Activated T-helper 1 cell treated with Interleukin-2 at 50 U/mL for 16 hours (primary cell): ENCODE results near the gene HECTD1.
"Not testable (repeated sequence)": the region's sequence is repeated elsewhere in the genome, so short reads cannot be mapped to it uniquely, and the experiment has no call there.

Experiments used
- DNase-seq: peaks from one replicate; pipeline ENCODE4 v3.0.0-alpha.2; 2020; ENCODE audit warnings: low read depth

Gene HECTD1

DNA sequence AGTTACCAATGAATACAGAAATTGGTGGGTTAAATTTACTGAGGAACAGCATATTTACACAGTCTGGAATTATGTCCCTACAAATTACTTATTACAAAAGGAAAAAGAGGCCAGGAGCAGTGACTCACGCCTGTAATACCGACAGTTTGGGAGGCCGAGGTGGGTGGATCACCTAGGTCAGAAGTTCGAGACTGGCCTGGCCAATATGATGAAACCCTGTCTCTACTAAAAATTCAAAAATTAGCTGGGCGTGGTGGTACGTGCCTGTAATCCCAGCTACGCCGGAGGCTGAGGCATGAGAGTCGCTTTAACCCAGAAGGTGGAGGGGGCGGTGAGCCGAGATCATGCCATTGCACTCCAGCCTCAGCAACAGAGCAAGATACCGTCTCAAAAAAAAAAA, 52.6 kb downstream of the HECTD1 start:
- no peak for DNase-seq

DNA sequence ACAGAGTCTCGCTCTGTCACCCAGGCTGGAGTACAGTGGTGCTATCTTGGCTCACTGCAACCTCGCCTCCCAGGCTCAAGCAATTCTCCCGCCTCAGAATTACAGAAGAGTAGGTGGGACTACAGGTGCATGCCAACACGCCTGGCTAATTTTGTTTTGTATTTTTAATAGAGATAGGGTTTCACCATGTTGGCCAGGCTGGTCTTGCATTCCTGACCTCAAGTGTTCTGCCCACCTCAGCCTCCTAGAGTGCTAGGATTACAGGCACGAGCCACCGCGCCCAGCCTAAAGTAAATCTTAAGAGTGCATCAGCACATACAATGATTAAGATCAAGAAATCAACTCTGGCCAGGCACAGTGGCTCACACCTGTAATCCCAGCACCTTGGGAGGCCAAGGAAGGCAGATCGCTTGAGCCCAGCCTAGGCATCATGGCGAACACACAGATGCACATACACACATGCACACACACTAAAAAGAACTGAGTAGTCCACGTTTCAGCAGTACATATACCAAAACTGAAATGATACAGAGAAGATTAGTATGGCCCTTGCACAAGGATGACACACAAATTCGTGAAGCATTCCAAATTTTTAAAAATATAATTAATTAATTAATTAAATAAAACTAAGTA, 65.0 kb downstream of the HECTD1 start:
- DNase-seq: no peak

GRCh38 chr14:31139301-31139847, 68.2 kb downstream of the HECTD1 start:
- DNase-seq: no peak

- no peak for DNase-seq
Measured at GRCh38 chr14:31138301-31138700, 69.3 kb downstream of the HECTD1 start.

GRCh38 chr14:31137214-31137889, 70.2 kb downstream of the HECTD1 start:
- no peak for DNase-seq

- DNase-seq: no peak
Measured at GRCh38 chr14:31133133-31133532, 74.5 kb downstream of the HECTD1 start.

GRCh38 chr14:31128601-31129526, 78.7 kb downstream of the HECTD1 start:
- no peak for DNase-seq

DNA sequence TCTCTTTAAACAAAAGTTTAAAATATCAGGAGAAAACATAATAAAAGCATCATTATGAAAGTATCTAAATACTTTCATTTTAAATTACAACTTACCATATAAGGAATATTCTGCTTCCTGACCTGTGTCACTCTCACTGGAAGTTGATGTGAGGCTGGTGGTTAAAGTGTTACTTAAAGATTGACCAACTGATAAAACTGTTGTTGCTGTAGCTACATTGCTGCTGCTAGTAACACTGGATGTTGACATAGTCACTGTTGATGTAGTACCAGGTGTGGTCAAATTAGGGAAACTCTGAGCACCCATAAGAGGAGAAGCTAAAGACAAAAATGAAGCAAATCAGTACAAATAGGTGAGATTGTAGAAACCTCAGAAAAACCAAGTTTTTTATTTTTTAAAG, 79.9 kb downstream of the HECTD1 start:
- no peak for DNase-seq

- DNase-seq: no peak
Measured at GRCh38 chr14:31126680-31127079, 80.9 kb downstream of the HECTD1 start.

- no peak for DNase-seq
Measured at GRCh38 chr14:31125231-31125630, 82.4 kb downstream of the HECTD1 start.

- no peak for DNase-seq
Measured at GRCh38 chr14:31124197-31124596, 83.4 kb downstream of the HECTD1 start.

GRCh38 chr14:31122921-31123320, 84.7 kb downstream of the HECTD1 start:
- no peak for DNase-seq

DNA sequence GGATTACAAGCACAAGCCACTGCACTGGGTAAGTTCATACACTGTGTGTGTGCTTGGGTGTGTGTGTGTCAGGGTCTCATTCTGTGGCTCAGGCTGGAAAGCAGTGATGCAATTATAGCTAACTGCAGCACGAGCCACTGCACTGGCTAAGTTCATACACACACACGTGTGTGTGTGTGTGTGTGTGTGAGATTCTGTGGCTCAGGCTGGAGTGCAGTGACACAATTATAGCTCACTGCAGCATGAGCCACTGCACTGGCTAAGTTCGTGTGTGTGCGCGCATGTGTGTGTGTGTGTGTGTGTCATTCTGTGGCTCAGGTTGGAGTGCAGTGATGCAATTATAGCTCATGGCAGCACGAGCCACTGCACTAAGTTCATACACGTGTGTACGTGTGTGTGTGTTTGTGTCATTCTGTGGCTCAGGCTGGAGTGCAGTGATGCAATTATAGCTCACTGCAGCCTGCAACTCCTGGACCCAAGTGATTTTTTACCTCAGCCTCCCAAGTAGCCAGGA, 85.4 kb downstream of the HECTD1 start:
- no peak for DNase-seq

DNA sequence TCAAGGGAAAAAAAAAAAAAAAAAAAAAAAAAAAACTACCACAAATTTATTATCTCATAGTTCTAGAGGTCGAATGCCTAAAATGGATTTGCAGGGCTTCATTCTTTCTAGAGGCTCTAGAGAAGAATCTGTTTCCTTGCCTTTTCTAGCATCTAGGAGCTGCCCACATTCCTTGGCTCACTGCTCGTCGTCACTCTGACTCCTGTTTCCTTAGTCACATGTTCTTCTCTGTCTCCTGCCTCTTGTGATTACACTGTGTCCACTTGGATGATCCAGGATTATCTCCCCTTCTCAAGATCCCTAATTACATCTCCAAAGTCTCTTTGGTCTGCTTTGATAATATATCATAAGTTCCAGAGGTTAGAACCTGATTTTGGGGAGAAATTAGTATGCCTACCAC, 88.7 kb downstream of the HECTD1 start:
- no peak for DNase-seq

GRCh38 chr14:31113794-31114193, 93.8 kb downstream of the HECTD1 start:
- DNase-seq: no peak

DNA sequence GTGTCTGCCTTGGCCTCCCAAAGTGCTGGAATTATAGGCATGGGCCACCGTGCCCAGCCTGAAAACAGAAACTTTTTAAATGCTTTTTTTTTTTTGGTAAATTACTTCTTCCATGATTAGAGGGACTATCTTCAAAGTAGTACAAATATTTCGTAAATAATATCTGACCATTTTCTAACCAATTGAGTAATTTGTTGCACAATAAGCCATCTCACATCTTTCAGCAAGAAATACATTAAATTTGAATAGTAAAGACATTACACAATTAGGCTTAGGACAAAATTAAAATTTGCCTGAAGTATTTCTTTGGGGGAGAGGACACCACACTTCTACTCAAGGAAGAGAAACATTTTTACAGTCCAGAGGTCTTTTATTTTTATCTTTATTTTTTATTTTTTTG, 96.7 kb downstream of the HECTD1 start:
- no peak for DNase-seq

- no peak for DNase-seq
Measured at GRCh38 chr14:31109257-31109656, 98.3 kb downstream of the HECTD1 start.

- no peak for DNase-seq
Measured at GRCh38 chr14:31106768-31107167, 100.8 kb downstream of the HECTD1 start.

DNA sequence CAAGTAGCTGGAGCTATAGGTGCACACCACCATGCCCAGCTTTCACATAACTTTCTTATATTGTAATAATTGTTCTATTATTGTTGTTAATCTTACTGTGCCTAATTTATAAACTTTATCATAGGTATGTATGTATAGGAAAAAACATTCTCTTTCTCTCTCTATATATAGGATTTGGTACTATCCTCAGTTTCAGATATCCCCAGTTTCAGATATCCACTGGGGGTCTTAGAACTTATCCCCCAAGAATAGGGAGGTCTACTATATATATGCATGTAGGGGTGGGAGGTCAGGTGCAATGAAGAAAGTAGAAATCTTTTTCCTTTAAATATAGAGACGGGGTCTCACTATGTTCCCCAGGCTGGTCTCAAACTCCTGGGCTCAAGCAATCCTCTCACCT, 110.5 kb downstream of the HECTD1 start:
- DNase-seq: no peak

DNA sequence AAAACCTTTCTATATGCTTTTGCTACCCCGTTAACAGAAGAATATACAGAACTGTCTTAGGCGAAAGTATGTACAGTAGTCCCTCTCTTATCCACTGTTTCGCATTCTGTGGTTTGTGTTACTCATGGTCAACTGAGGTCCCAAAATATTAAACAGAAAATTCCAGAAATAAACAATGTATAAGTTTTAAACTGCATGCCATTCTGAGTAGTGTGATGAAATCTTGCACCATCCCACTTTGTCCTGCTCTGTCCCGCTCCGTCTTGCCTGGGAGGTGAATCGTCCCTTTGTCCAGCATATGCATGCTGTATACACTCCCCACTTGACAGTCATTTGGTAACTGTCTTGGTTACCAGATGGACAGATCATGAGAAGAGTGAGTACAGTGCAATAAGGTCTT, 111.3 kb downstream of the HECTD1 start:
- DNase-seq: no peak

DNA sequence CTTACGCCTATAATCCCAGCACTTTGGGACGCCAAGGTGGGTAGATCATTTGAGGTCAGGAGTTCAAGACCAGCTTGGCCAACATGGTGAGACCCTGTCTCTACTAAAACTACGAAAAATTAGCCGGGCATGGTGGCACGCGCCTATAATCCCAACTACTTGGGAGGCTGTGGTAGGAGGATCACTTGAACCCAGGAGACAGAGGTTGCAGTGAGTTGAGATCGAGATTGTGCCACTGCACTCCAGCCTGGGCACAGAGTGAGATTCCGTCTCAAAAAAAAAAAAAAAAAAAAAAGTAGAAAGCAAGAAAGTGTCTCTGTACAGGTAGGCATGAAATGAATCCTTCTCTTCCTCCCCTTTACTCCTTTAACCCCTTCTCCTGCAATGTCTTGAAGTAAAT, 111.8 kb downstream of the HECTD1 start:
- not testable (repeated sequence) for DNase-seq
